H1 (cell line): ENCODE data around the gene IGLL5. TPM values are rescaled to one million over a fixed set of nuclear protein-coding genes. Genes with fewer than 3 reads are reported as not detected.

Experiments
- CTCF ChIA-PET: fragments of 300-600 bp; sonication (Branson Sonifier 250); formaldehyde crosslinking; loops from one replicate; lab custom pipeline; 2021; ENCODE audit not compliant: partially characterized antibody; lab: Charles Lee
- POLR2A ChIA-PET: fragments of 300-600 bp; sonication (Branson Sonifier 250); formaldehyde crosslinking; loops from one replicate; lab custom pipeline; 2021; ENCODE audit warnings: inconsistent platforms; ENCODE audit not compliant: partially characterized antibody; lab: Charles Lee
- DNase-seq, 2 experiments: peaks; one replicate each; pipeline versions ENCODE4 v3.0.0 to v3.0.0-alpha.2; 2010 to 2022; ENCODE audit warnings: low spot score in 2 of 2, low read depth in 1 of 2, mixed read lengths in 1 of 2
- FAIRE-seq: peaks from 2 replicates; lab custom pipeline; 2011; peaks lifted over from hg19 to GRCh38; lab: Jason Lieb, UNC
- H2AFZ ChIP-seq: 2 replicates; pipeline ENCODE4 v1.8.1; 2012; ENCODE audit warnings: low read length, inconsistent platforms
- H2AK5ac ChIP-seq: 2 replicates; pipeline ENCODE4 v1.6.1; 2013; ENCODE audit warnings: low read depth, low read length
- H2BK120ac ChIP-seq: replicated peaks from 2 replicates; pipeline ENCODE3; 2013; ENCODE audit warnings: low read depth, low read length, inconsistent platforms
- H2BK12ac ChIP-seq: 2 replicates; pipeline ENCODE4 v1.6.1; 2013; ENCODE audit warnings: low read depth, low read length
- H2BK15ac ChIP-seq: 2 replicates; pipeline ENCODE4 v1.6.1; 2013; ENCODE audit warnings: low read length
- H2BK20ac ChIP-seq: 2 replicates; pipeline ENCODE4 v1.6.1; 2013; ENCODE audit warnings: low read length
- H2BK5ac ChIP-seq: 2 replicates; pipeline ENCODE4 v1.6.1; 2013; ENCODE audit warnings: low read depth, low read length
- H3K14ac ChIP-seq: 2 replicates; pipeline ENCODE4 v1.6.1; 2013; ENCODE audit warnings: inconsistent platforms; ENCODE audit not compliant: insufficient read length
- H3K18ac ChIP-seq: 2 replicates; pipeline ENCODE4 v1.6.1; 2013; ENCODE audit warnings: low read length; ENCODE audit errors: extremely low read depth
- H3K23ac ChIP-seq: 2 replicates; pipeline ENCODE4 v1.6.1; 2013; ENCODE audit warnings: inconsistent platforms; ENCODE audit not compliant: insufficient read length
- H3K23me2 ChIP-seq: 2 replicates; pipeline ENCODE4 v1.6.1; 2013; ENCODE audit warnings: low read depth, low read length
- H3K27ac ChIP-seq: 2 replicates; pipeline ENCODE4 v1.6.1; 2011; ENCODE audit warnings: low read depth, low read length, inconsistent platforms
- H3K27me3 ChIP-seq, 4 experiments: replicated peaks in 1 of 4; 1 replicate in 1 of 4; 2 replicates in 3 of 4; pipeline versions ENCODE4 v1.6.1 to v1.8.1; 2011 to 2013; ENCODE audit warnings: low read length in 3 of 4, mild to moderate bottlenecking in 3 of 4, inconsistent platforms in 2 of 4, mixed read lengths in 2 of 4, moderate library complexity in 1 of 4; ENCODE audit not compliant: control insufficient read depth in 3 of 4, insufficient read depth in 3 of 4; ENCODE audit errors: extremely low read depth in 1 of 4
- H3K36me3 ChIP-seq, 4 experiments: 2 replicates each; pipeline versions ENCODE4 v1.6.1 to v1.8.1; 2011 to 2013; ENCODE audit warnings: mild to moderate bottlenecking in 4 of 4, low read length in 3 of 4, moderate library complexity in 2 of 4, control low read depth in 1 of 4, inconsistent platforms in 1 of 4; ENCODE audit not compliant: insufficient read depth in 4 of 4, control insufficient read depth in 2 of 4
- H3K4ac ChIP-seq: replicated peaks from 2 replicates; pipeline ENCODE3; 2013; ENCODE audit warnings: low read length, low read depth, mixed read lengths, inconsistent platforms; ENCODE audit not compliant: insufficient read length
- H3K4me1 ChIP-seq, 4 experiments: replicated peaks in 1 of 4; 1 replicate in 1 of 4; 2 replicates in 3 of 4; pipeline versions ENCODE4 v1.6.1 to v1.8.1; 2011 to 2013; ENCODE audit warnings: low read length in 3 of 4, inconsistent platforms in 2 of 4, mixed read lengths in 1 of 4; ENCODE audit not compliant: insufficient read depth in 4 of 4, control insufficient read depth in 3 of 4
- H3K4me2 ChIP-seq, 2 experiments: 2 replicates each; pipeline versions ENCODE4 v1.6.1 to v1.8.1; 2011 to 2013; ENCODE audit warnings: low read depth in 2 of 2, low read length in 2 of 2, control low read depth in 1 of 2, inconsistent platforms in 1 of 2, mild to moderate bottlenecking in 1 of 2; ENCODE audit not compliant: insufficient read depth in 1 of 2
- H3K4me3 ChIP-seq, 4 experiments: fragments of 200-600, 300-600 bp in 1 of 4; sonication (generic), shearing (Covaris generic), sonication (Bioruptor Twin) in 1 of 4; 2 replicates each; pipeline versions ENCODE4 v1.5.1 to v1.8.1; 2011 to 2016; ENCODE audit warnings: low read length in 4 of 4, low read depth in 3 of 4, control low read depth in 2 of 4, inconsistent platforms in 2 of 4, mild to moderate bottlenecking in 2 of 4, mixed read lengths in 1 of 4, moderate library complexity in 1 of 4; ENCODE audit not compliant: insufficient read depth in 2 of 4; ENCODE audit errors: extremely low read depth in 1 of 4
- H3K56ac ChIP-seq: replicated peaks from 2 replicates; pipeline ENCODE3; 2013; ENCODE audit warnings: low read depth, mild to moderate bottlenecking, mixed read lengths, low read length, inconsistent platforms; ENCODE audit not compliant: insufficient read length
- H3K79me1 ChIP-seq: 2 replicates; pipeline ENCODE4 v1.6.1; 2013; ENCODE audit warnings: low read depth, low read length, control low read depth
- H3K79me2 ChIP-seq, 2 experiments: 2 replicates each; pipeline versions ENCODE4 v1.6.1 to v1.8.1; 2012 to 2013; ENCODE audit warnings: low read length in 2 of 2, mild to moderate bottlenecking in 2 of 2, inconsistent platforms in 1 of 2; ENCODE audit not compliant: insufficient read depth in 2 of 2, control insufficient read depth in 1 of 2
- H3K9ac ChIP-seq, 4 experiments: replicated peaks in 1 of 4; 1 replicate in 1 of 4; 2 replicates in 3 of 4; pipeline versions ENCODE4 v1.6.1 to v1.8.1; 2011 to 2013; ENCODE audit warnings: low read depth in 3 of 4, low read length in 3 of 4, control low read depth in 2 of 4, mild to moderate bottlenecking in 2 of 4, moderate library complexity in 2 of 4, inconsistent platforms in 1 of 4; ENCODE audit errors: extremely low read depth in 1 of 4
- H3K9me3 ChIP-seq, 2 experiments: 2 replicates each; pipeline versions ENCODE4 v1.6.1 to v1.8.1; 2012 to 2013; ENCODE audit warnings: mild to moderate bottlenecking in 2 of 2, moderate library complexity in 2 of 2, control low read depth in 1 of 2, inconsistent platforms in 1 of 2, low read depth in 1 of 2, low read length in 1 of 2, mixed read lengths in 1 of 2; ENCODE audit not compliant: insufficient read depth in 2 of 2
- H4K20me1 ChIP-seq, 2 experiments: replicated peaks in 1 of 2; 2 replicates each; pipeline versions ENCODE3 to v1.8.1; 2011 to 2013; ENCODE audit warnings: inconsistent platforms in 2 of 2, low read length in 2 of 2, mild to moderate bottlenecking in 1 of 2; ENCODE audit not compliant: insufficient read depth in 2 of 2, control insufficient read depth in 1 of 2
- H4K5ac ChIP-seq: 2 replicates; pipeline ENCODE4 v1.6.1; 2013; ENCODE audit warnings: low read length, low read depth, mixed read lengths, inconsistent platforms; ENCODE audit not compliant: insufficient read length
- H4K8ac ChIP-seq: 2 replicates; pipeline ENCODE4 v1.8.0; 2013; ENCODE audit warnings: mild to moderate bottlenecking, moderate library complexity, low read length, inconsistent platforms; ENCODE audit not compliant: insufficient read depth; ENCODE audit errors: extremely low read depth
- H4K91ac ChIP-seq: replicated peaks from 2 replicates; pipeline ENCODE3; 2013; ENCODE audit warnings: low read length, mixed read lengths, inconsistent platforms; ENCODE audit not compliant: insufficient read length
- CREB1 ChIP-seq: IDR thresholded peaks from 2 replicates; pipeline ENCODE4 v1.6.1; 2012; ENCODE audit warnings: inconsistent platforms
- SIX5 ChIP-seq: IDR thresholded peaks from 2 replicates; pipeline ENCODE4 v1.6.1; 2011; ENCODE audit warnings: mild to moderate bottlenecking, low read depth, low read length
- SP1 ChIP-seq: IDR thresholded peaks from 2 replicates; pipeline ENCODE4 v1.6.1; 2011; ENCODE audit warnings: low read depth, low read length
- WGBS, 2 experiments: shearing (Covaris generic) in 1 of 2; methylation state at CpG; one replicate each; pipeline versions ENCODE4 v1.1.6 to v1.1.7; 2013 to 2015; ENCODE audit warnings: low lambda C conversion rate in 2 of 2, mixed read lengths in 2 of 2, inconsistent platforms in 1 of 2, low coverage in 1 of 2, missing lambda C conversion rate in 1 of 2; ENCODE audit not compliant: insufficient replicate concordance in 2 of 2, insufficient coverage in 1 of 2, insufficient read length in 1 of 2; ENCODE audit errors: extremely low coverage in 1 of 2, missing lambda C conversion rate in 1 of 2; 5-methylcytosine and 5-hydroxymethylcytosine counted together
- polyA plus RNA-seq, 7 experiments: library from polyadenylated mRNA; depleted of rRNA in 3 of 7; stranded (reverse) in 5 of 7; unstranded in 2 of 7; fragments of >200 nt in 5 of 7; fragments of 200-250 nt in 2 of 7; gene quantifications; 1 replicate in 5 of 7; 2 replicates in 1 of 7; 4 replicates in 1 of 7; pipeline versions ENCODE4 v1.2.1 to v1.2.3, GENCODE V29; 2011 to 2013; ENCODE audit warnings: missing spikeins in 2 of 7, mixed read lengths in 2 of 7
- total RNA-seq: library from RNA; stranded (reverse); fragmentation: NEBNext Ultra II Directional; extraction: Animal tissue kit (Norgen Biotek cat#: 25700); gene quantifications from 2 replicates; pipeline ENCODE4 v1.2.1, GENCODE V29; 2021

The IGLL5 gene
- total and polyA plus RNA-seq, 2 of the 8 experiments (the other 6 are each of a cell fraction or from before 2014, with no cell fraction given), result not detected

GRCh38 chr22:22944268-22944985 lies 56.8 kb downstream of the IGLL5 start:
- H3K79me2 ChIP-seq, result no peaks in the 10 kb centered on the region
- H3K27me3 ChIP-seq, result peaks cover 0 to 9% (median 2%) of the 10 kb centered on the region in 4 experiments; a peak in 1 of 7 replicates
- ChIA-PET POLR2A (no interaction called here), CTCF (interaction anchor here (0.6 to 0.8 kb wide), 2 partner anchors 11 to 482 kb away, joined by 3 read pairs; no protein-coding TSS in a partner anchor)
- H3K23me2 ChIP-seq, result no peaks in the 10 kb centered on the region
- H3K56ac ChIP-seq, result no peak overlapping the region
- H4K20me1 ChIP-seq, result peaks cover 0 to 5% of the 10 kb centered on the region in 2 experiments
- no peak overlapping the region for H3K4ac ChIP-seq
- no peaks in the 10 kb centered on the region for H3K4me1 ChIP-seq
- H3K36me3 ChIP-seq, result no peaks in the 10 kb centered on the region
- no peak overlapping the region for H3K9ac ChIP-seq
- WGBS, 2 experiments, result 80% methylated on average over 15 of the region's 18 CpGs; no CpG with 5 or more reads in 1 of the 2 experiments
- no peak overlapping the region for H3K4me2 ChIP-seq
- H2BK120ac ChIP-seq, result no peak overlapping the region
- H2BK20ac ChIP-seq, result no peak overlapping the region
- H3K9me3 ChIP-seq, result peaks cover 7 to 38% of the 10 kb centered on the region in 2 experiments; a peak in 3 of 4 replicates
- no peak overlapping the region for H3K4me3 ChIP-seq
- no peak overlapping the region for H3K27ac ChIP-seq
- no peak overlapping the region for H3K23ac ChIP-seq
- no peak overlapping the region for H4K91ac ChIP-seq
- H3K18ac ChIP-seq, result no peak overlapping the region
- no peaks in the 10 kb centered on the region for H3K79me1 ChIP-seq
- no peak overlapping the region for H2BK5ac ChIP-seq
- no peak overlapping the region for H2AFZ ChIP-seq
- no peak overlapping the region for H2BK12ac ChIP-seq
- DNase-seq, result peak in 1 of 2 experiments; percentile 38
- no peak overlapping the region for H4K5ac ChIP-seq
- H2AK5ac ChIP-seq, result no peak overlapping the region
- H2BK15ac ChIP-seq, result no peak overlapping the region
- H3K14ac ChIP-seq, result no peak overlapping the region
- H4K8ac ChIP-seq, result no peak overlapping the region
- no peak for FAIRE-seq
- no peak for TF ChIP-seq CREB1
- TF ChIP-seq SIX5, result no peak
- no peak for TF ChIP-seq SP1
